Motor neuron (in vitro differentiated cells): Measurements from ENCODE around the gene COL15A1. TPM values are rescaled to one million over a fixed set of nuclear protein-coding genes. Genes with fewer than 3 reads are reported as not detected.

Experiments
- ATAC-seq, 8 experiments: fragments of 200-7000 bp; cut with Tn5 transposase; replicated peaks in 6 of 8; 2 replicates each; pipeline ENCODE4 v1.8.0; 2021; ENCODE audit warnings: mild to moderate bottlenecking in 8 of 8, moderate library complexity in 8 of 8
- H3K27ac ChIP-seq, 2 donors: fragments of 250-450 bp; sonication (Bioruptor Pico); 2 replicates each; pipeline ENCODE4 v1.9.0; 2021; ENCODE audit warnings: antibody characterized with exemption in 2 of 2, mild to moderate bottlenecking in 2 of 2, moderate library complexity in 1 of 2
- H3K4me1 ChIP-seq, 2 donors: fragments of 250-450 bp; sonication (Bioruptor Pico); replicated peaks in 1 of 2; 2 replicates each; pipeline ENCODE4 v1.6.1; 2021; ENCODE audit warnings: antibody characterized with exemption in 2 of 2, mild to moderate bottlenecking in 2 of 2, moderate library complexity in 1 of 2
- H3K4me3 ChIP-seq, 5 donors: fragments of 250-450 bp; sonication (Bioruptor Pico); 2 replicates each; pipeline ENCODE4 v1.9.0; 2021; ENCODE audit warnings: antibody characterized with exemption in 5 of 5, mild to moderate bottlenecking in 5 of 5, moderate library complexity in 4 of 5
- WGBS, 10 experiments: fragments of 450-650 bp; shearing (Covaris generic); methylation state at CpG; one replicate each; pipeline ENCODE4 v1.0.0; 2022; 5-methylcytosine and 5-hydroxymethylcytosine counted together
- in situ Hi-C, 9 experiments: fragments of 400-800 bp; cut with MboI; loops; one replicate each; pipeline ENCODE4 v1.15.0; 2021; ENCODE audit warnings: low sequenced_read_pairs in 9 of 9, low pct_unique_long_range_greater_than_20kb in 2 of 9; ENCODE audit not compliant: unreplicated experiment in 9 of 9
- total RNA-seq, 8 experiments: library from RNA; unstranded; fragments of 300-600 nt; gene quantifications; 2 replicates each; pipeline versions ENCODE4 v1.2.3 to v1.2.4, GENCODE V29; 2022

The COL15A1 gene
- total RNA-seq, 8 experiments from 2014 or later = 0.05 to 46.3 (median 0.35) TPM; not detected in 1

DNA sequence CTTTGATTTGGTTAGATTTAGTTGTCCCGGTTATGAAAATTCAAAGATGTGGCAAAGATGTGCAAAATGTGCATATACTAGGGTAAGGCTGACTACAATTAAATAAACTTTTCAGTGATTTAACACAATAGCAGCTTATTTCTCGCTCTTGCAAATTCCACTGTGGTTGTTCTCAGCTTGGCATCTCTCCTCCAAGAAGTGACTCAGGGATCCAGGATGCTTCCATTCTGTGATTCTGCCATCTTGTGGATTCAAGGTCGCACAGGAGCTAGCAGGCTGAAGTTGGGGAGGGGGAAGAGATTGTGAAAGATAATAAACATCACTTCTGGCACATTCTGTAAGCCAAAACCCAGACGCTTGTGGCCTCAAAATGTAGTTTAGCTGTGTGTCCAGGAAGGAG, 101.1 kb downstream of the COL15A1 start:
- H3K27ac ChIP-seq = no peak overlapping the region
- 48 to 100% (median 72%) methylated on average over 1 to 3 of the region's 4 CpGs; no CpG with 5 or more reads in 2 of the 10 experiments for WGBS, 10 experiments
- in situ Hi-C loops = no loop called here

DNA sequence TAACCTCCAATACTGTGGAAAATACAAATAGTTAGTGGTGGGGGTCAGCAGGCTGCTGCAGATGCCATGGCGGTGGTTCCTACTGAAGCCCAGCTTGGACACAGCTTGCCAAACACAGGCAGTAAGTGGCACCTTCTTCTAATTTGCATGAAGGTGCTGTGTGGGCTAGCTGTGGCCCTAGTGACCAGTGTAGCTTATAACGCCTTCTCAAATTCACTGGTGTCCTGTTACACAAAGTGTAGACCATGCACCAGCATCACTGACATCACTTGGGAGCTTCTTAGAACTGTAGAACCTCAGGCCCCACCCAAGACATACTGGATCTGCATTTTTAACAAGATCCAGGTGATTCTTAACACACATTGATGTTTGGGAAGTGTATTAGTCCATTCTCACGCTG, 102.4 kb downstream of the COL15A1 start:
- Histone ChIP-seq H3K4me1 (no peaks in the 10 kb centered on the region), H3K4me3 (no peak overlapping the region), H3K27ac (no peak overlapping the region)
- in situ Hi-C loops = no loop called here
- WGBS, 10 experiments = 0 to 83% (median 60%) methylated on average over 1 to 2 of the region's 3 CpGs; no CpG with 5 or more reads in 2 of the 10 experiments
- no peak for ATAC-seq

More for the DNA sequence above, 101.1 kb downstream of the COL15A1 start:
- Histone ChIP-seq H3K4me3 (no peak overlapping the region), H3K4me1 (peaks cover 0 to 8% of the 10 kb centered on the region in 2 donors)
- ATAC-seq = no peak

DNA sequence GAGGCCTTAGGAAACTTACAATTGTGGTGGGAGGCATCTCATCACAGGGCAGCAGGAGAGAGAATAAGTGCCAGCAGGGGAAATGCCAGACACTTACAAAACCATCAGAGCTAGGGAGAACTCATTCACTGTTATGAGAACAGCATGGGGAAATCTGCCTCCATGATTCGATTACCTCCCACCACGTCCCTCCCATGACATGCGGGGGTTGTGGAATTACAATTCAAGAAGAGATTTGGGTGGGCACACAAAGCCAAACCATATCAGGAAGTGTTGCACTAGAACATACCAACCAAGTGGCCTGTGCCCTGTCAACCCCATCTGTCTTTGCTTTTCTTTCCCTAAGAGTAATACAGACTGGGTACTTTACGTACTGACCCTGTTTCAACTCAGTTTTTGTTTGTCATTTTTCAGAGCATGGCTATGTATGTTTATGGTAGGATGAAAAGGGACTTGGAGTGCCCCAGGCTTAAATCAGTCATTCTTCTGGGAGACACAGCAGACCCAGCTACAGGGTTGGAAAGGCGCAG, 102.9 kb downstream of the COL15A1 start:
- no peak for ATAC-seq

GRCh38 chr9:99049228-99049627, 105.5 kb downstream of the COL15A1 start:
- ATAC-seq = no peak
- Histone ChIP-seq H3K27ac (no peak overlapping the region), H3K4me1 (no peaks in the 10 kb centered on the region), H3K4me3 (no peak overlapping the region)
- in situ Hi-C loops = no loop called here
- WGBS, 10 experiments = 13 to 100% (median 47%) methylated on average over 1 of the region's 1 CpG; no CpG with 5 or more reads in 6 of the 10 experiments

More for the DNA sequence above, 102.9 kb downstream of the COL15A1 start:
- in situ Hi-C loops = no loop called here
- no peak overlapping the region for H3K4me3 ChIP-seq
- H3K27ac ChIP-seq = no peak overlapping the region
- no peaks in the 10 kb centered on the region for H3K4me1 ChIP-seq
- WGBS, 10 experiments = 66 to 92% (median 80%) methylated on average over 1 to 5 of the region's 5 CpGs; no CpG with 5 or more reads in 3 of the 10 experiments

DNA sequence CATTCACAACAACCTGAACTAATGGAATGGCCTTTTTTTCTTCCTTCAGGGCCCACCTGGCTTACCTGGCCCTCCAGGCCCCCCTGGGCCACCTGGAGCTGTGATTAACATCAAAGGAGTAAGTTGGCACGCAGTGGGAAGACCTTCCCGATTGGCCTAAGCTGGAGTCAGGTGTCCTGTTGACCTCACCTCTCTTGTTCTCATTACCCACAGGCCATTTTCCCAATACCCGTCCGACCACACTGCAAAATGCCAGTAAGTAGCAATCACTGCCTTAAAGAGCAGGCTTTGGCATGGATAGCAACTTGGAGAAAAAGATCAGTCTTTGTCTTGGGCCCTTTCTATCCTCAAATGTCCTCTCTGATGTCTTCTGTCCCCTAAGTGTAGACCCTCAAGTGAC, 105.9 kb downstream of the COL15A1 start:
- in situ Hi-C loops = no loop called here
- Histone ChIP-seq H3K4me3 (no peak overlapping the region), H3K4me1 (no peaks in the 10 kb centered on the region), H3K27ac (no peak overlapping the region)
- ATAC-seq = no peak
- WGBS, 10 experiments = 53 to 90% (median 86%) methylated on average over 1 to 3 of the region's 4 CpGs; no CpG with 5 or more reads in 5 of the 10 experiments

DNA sequence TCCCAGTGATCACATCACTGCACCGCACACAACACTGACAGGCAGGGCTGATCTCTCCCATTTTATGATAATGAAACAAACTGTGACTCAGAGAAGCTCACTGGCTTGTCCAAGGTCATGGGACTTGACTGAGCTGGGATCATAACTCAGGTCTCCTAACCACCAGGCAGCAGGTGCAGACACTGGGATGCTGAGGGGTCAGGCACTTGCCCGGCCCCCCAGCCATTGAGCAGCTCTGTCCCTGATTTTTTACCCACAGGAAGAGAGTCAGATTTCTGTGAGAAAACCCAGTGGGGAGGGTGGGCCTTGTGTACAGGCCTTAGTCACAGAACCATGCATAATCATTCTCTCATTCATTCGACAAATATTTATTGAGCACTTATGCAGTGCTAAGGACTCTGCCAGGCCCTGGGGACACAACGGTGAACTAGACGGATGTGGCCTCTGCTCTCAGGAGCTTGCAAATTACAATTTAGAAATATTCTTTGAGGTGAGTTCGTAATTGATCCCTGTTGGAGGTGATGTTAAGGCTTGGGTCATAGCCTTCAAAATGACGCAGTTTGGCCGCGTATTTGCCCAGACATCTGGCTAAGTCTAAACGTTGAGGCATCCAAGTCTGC, 106.7 kb downstream of the COL15A1 start:
- WGBS, 10 experiments = 0 to 87% (median 66%) methylated on average over 1 to 7 of the region's 10 CpGs
- ATAC-seq = peak; percentile 55 to 95 (median 88)
- in situ Hi-C loops = no loop called here
- no peak overlapping the region for H3K4me3 ChIP-seq
- no peaks in the 10 kb centered on the region for H3K4me1 ChIP-seq
- H3K27ac ChIP-seq = no peak overlapping the region

GRCh38 chr9:99050924-99051323, 107.2 kb downstream of the COL15A1 start:
- 20 to 100% (median 58%) methylated on average over 1 to 4 of the region's 4 CpGs; no CpG with 5 or more reads in 4 of the 10 experiments for WGBS, 10 experiments
- no peaks in the 10 kb centered on the region for H3K4me1 ChIP-seq
- peak in 1 of 8 experiments; percentile 4 for ATAC-seq
- H3K27ac ChIP-seq = no peak overlapping the region
- in situ Hi-C loops = no loop called here
- no peak overlapping the region for H3K4me3 ChIP-seq

GRCh38 chr9:99051406-99051805, 107.7 kb downstream of the COL15A1 start:
- ATAC-seq = no peak
- in situ Hi-C loops = no loop called here
- no peak overlapping the region for H3K4me3 ChIP-seq
- 28 to 78% (median 61%) methylated on average over 1 to 3 of the region's 3 CpGs; no CpG with 5 or more reads in 4 of the 10 experiments for WGBS, 10 experiments
- H3K27ac ChIP-seq = no peak overlapping the region
- no peaks in the 10 kb centered on the region for H3K4me1 ChIP-seq

- 60 to 100% (median 93%) methylated on average over 1 to 4 of the region's 4 CpGs; no CpG with 5 or more reads in 5 of the 10 experiments for WGBS, 10 experiments
- H3K4me3 ChIP-seq = no peak overlapping the region
- no peak for ATAC-seq
- no peak overlapping the region for H3K27ac ChIP-seq
- H3K4me1 ChIP-seq = no peaks in the 10 kb centered on the region
- in situ Hi-C loops = no loop called here
Observed at GRCh38 chr9:99051851-99052250, 108.1 kb downstream of the COL15A1 start.

GRCh38 chr9:99052815-99053715, 109.4 kb downstream of the COL15A1 start:
- peak in 1 of 8 experiments; percentile 71 for ATAC-seq
- 52 to 88% (median 76%) methylated on average over 3 to 8 of the region's 10 CpGs; no CpG with 5 or more reads in 1 of the 10 experiments for WGBS, 10 experiments
- Histone ChIP-seq H3K4me1 (no peaks in the 10 kb centered on the region), H3K27ac (no peak overlapping the region), H3K4me3 (no peak overlapping the region)
- in situ Hi-C loops = no loop called here

- in situ Hi-C loops = no loop called here
- 0 to 100% (median 85%) methylated on average over 1 to 2 of the region's 2 CpGs; no CpG with 5 or more reads in 3 of the 10 experiments for WGBS, 10 experiments
- no peak for ATAC-seq
- no peaks in the 10 kb centered on the region for H3K4me1 ChIP-seq
- H3K4me3 ChIP-seq = no peak overlapping the region
- no peak overlapping the region for H3K27ac ChIP-seq
Observed at GRCh38 chr9:99054581-99054980, 110.9 kb downstream of the COL15A1 start.

DNA sequence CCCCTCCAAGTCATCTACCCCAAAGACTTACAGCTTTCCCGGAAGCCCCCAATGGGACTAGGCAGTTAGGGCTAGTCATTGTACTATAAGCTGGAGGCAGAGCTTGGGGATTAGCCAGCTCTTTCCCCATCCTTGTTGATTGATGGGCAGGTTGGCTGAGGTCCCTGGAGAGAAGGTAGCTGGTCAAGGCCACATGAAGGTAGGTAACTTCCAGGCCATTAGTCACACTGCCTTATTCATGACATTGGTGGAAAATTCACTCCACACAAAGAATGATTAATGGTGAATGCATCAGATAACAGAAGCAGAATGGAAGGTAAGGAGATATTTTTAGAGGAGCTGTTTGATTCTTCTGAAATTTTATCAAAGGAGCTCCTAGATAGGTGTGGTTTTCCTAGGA, 111.7 kb downstream of the COL15A1 start:
- H3K4me1 ChIP-seq = no peaks in the 10 kb centered on the region
- in situ Hi-C loops = no loop called here
- WGBS, 10 experiments = 83 to 100% (median 100%) methylated on average over 1 of the region's 1 CpG; no CpG with 5 or more reads in 7 of the 10 experiments
- H3K27ac ChIP-seq = no peak overlapping the region
- H3K4me3 ChIP-seq = no peak overlapping the region
- ATAC-seq = no peak

DNA sequence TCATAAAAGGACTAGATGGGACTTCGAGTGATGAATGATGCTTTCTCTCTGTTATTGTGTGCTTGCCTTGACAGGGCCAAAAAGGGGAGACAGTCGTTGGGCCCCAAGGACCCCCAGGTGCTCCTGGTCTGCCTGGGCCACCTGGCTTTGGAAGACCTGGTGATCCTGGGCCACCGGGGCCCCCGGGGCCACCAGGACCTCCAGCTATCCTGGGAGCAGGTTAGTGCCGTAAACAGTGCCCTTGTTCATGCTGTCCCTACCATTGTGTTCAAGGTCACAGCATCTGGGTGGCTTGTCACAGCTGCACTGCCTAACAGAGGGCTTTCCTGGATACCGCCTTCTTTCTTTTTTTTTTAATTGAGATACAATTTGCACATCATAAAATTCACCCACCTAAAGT, 112.5 kb downstream of the COL15A1 start:
- WGBS, 10 experiments = 60 to 100% (median 93%) methylated on average over 1 to 3 of the region's 6 CpGs; no CpG with 5 or more reads in 2 of the 10 experiments
- Histone ChIP-seq H3K4me3 (no peak overlapping the region), H3K4me1 (no peaks in the 10 kb centered on the region)

More for the DNA sequence above, 112.5 kb downstream of the COL15A1 start:
- no peak for ATAC-seq
- no peak overlapping the region for H3K27ac ChIP-seq
- in situ Hi-C loops = no loop called here
